SJCRH30 (cell line): ENCODE measurements around the gene MYBPC1. TPM values are rescaled to one million over a fixed set of nuclear protein-coding genes. Genes with fewer than 3 reads are reported as not detected.
"Not testable (repeated sequence)": the region's sequence is repeated elsewhere in the genome, so short reads cannot be mapped to it uniquely, and the experiment has no call there.

Experiments
- DNase-seq, 2 experiments: peaks; one replicate each; pipeline ENCODE4 v3.0.0-alpha.2; 2015 to 2020
- H3K27ac ChIP-seq: fragments of 250-450 bp; sonication (Bioruptor Pico); 2 replicates; pipeline ENCODE4 v1.5.1; 2020; ENCODE audit warnings: mild to moderate bottlenecking, moderate library complexity
- H3K27me3 ChIP-seq: fragments of 250-450 bp; sonication (Bioruptor Pico); 2 replicates; pipeline ENCODE4 v1.5.1; 2020; ENCODE audit warnings: mild to moderate bottlenecking, moderate library complexity
- H3K36me3 ChIP-seq: fragments of 250-450 bp; sonication (Bioruptor Pico); 2 replicates; pipeline ENCODE4 v1.5.1; 2020; ENCODE audit warnings: mild to moderate bottlenecking, moderate library complexity
- H3K4me1 ChIP-seq: fragments of 250-450 bp; sonication (Bioruptor Pico); 2 replicates; pipeline ENCODE4 v1.5.1; 2020; ENCODE audit warnings: mild to moderate bottlenecking, moderate library complexity
- H3K4me3 ChIP-seq: fragments of 250-450 bp; sonication (Bioruptor Pico); 2 replicates; pipeline ENCODE4 v1.5.1; 2020; ENCODE audit warnings: mild to moderate bottlenecking, moderate library complexity
- H3K9me3 ChIP-seq: fragments of 250-450 bp; sonication (Bioruptor Pico); replicated peaks from 2 replicates; pipeline ENCODE4 v1.5.1; 2020; ENCODE audit warnings: mild to moderate bottlenecking, moderate library complexity
- total RNA-seq: library from RNA; depleted of rRNA; stranded (reverse); fragments of >200 nt; shearing (Covaris generic); gene quantifications from 2 replicates; pipeline ENCODE4 v1.2.3, GENCODE V29; 2014

MYBPC1 gene
- total RNA-seq, 1 experiment from 2014 or later = not detected

DNA sequence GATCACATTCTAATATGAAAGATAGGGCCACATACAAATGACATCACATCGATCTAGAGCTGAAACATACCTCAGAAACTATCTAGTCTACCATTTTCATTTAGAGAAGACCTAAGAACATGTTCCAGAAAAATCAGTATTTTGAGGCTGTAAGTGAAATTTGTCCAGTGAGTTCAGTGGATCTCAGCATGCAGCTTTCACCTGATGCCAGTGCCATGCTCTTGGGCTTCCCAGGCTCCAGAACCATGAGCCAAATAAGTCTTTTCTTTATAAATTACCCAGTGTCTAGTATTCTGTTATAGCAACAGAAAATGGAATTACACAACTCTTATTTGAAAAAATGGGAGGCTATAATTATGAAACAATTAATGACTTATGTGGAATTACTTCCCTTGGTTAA, 111.6 kb downstream of the MYBPC1 start:
- no peaks in the 10 kb centered on the region for H3K4me1 ChIP-seq
- no peak overlapping the region for H3K27ac ChIP-seq
- H3K4me3 ChIP-seq = no peak overlapping the region
- H3K36me3 ChIP-seq = no peaks in the 10 kb centered on the region
- H3K27me3 ChIP-seq = no peaks in the 10 kb centered on the region
- DNase-seq = no peak
- no peaks in the 10 kb centered on the region for H3K9me3 ChIP-seq

DNA sequence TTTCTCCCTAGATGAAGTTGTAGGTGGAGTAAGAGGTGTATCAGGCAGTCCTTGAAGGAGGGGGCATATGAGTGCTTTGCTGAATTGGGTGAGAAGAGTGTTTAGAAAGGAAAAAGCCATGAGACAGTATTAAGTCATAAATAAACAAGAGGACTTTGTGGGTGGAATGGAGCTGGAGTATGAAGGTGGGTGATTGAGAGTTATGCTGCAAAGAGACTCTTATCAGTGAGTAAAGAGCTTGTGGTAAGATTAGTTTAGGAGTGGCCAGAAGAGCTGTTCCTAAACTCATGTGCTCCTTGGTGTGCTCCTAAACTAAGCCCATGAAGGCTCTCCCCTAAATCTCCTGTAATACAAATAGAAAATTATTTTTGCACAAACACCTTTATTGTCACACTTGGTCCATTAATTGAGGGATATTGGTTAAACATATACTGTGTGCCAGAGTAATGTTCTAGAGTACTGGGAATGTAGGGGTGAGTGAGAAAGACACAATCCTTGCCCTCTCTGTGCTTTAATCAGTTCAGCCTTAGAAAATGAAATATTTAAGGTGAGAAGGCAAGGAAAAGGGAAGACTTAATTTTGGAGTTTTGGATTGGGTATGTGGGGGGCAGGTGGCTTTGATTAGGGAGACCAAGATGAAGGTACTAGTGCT, 112.5 kb downstream of the MYBPC1 start:
- Histone ChIP-seq H3K27me3 (no peaks in the 10 kb centered on the region), H3K27ac (no peak overlapping the region), H3K4me3 (no peak overlapping the region), H3K36me3 (no peaks in the 10 kb centered on the region), H3K9me3 (no peaks in the 10 kb centered on the region), H3K4me1 (no peaks in the 10 kb centered on the region)
- no peak for DNase-seq

- H3K27ac ChIP-seq = no peak overlapping the region
- H3K36me3 ChIP-seq = no peaks in the 10 kb centered on the region; the same call in 1 of the 2 replicates
- no peaks in the 10 kb centered on the region for H3K27me3 ChIP-seq
- no peak overlapping the region for H3K4me3 ChIP-seq
- H3K9me3 ChIP-seq = no peaks in the 10 kb centered on the region
- no peaks in the 10 kb centered on the region for H3K4me1 ChIP-seq
- no peak for DNase-seq
Observed at GRCh38 chr12:101710288-101710687, 115.5 kb downstream of the MYBPC1 start.

- no peak for DNase-seq
- no peak overlapping the region for H3K4me3 ChIP-seq
- no peak overlapping the region for H3K27ac ChIP-seq
- no peaks in the 10 kb centered on the region for H3K27me3 ChIP-seq
- H3K36me3 ChIP-seq = no peaks in the 10 kb centered on the region; the same call in 1 of the 2 replicates
- no peaks in the 10 kb centered on the region for H3K9me3 ChIP-seq
- no peaks in the 10 kb centered on the region for H3K4me1 ChIP-seq
Observed at GRCh38 chr12:101713059-101713682, 118.4 kb downstream of the MYBPC1 start.

DNA sequence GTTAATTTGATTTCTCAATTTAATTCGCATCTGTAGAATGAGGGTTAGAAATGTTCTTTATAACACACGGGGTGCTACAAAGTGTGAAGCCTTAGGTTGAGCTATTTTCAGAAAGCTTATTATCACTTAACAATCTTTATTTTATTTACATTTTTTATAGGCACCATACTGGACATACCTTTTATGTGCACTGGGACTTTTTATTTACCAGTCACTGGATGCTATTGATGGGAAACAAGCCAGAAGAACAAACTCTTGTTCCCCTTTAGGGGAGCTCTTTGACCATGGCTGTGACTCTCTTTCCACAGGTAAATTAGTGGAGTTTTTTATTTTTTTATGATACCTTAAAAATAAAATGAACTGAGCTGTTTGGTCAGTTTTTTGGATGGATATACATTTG, 119.2 kb downstream of the MYBPC1 start:
- Histone ChIP-seq H3K27ac (no peak overlapping the region), H3K4me1 (no peaks in the 10 kb centered on the region), H3K36me3 (no peaks in the 10 kb centered on the region; the same call in 1 of the 2 replicates), H3K9me3 (no peaks in the 10 kb centered on the region), H3K27me3 (no peaks in the 10 kb centered on the region), H3K4me3 (no peak overlapping the region)
- no peak for DNase-seq

- no peaks in the 10 kb centered on the region; the same call in 1 of the 2 replicates for H3K36me3 ChIP-seq
- H3K4me1 ChIP-seq = no peaks in the 10 kb centered on the region
- no peaks in the 10 kb centered on the region for H3K27me3 ChIP-seq
- DNase-seq = no peak
- H3K27ac ChIP-seq = no peak overlapping the region
- no peak overlapping the region for H3K4me3 ChIP-seq
- no peaks in the 10 kb centered on the region for H3K9me3 ChIP-seq
Observed at GRCh38 chr12:101714877-101715444, 120.2 kb downstream of the MYBPC1 start.

DNA sequence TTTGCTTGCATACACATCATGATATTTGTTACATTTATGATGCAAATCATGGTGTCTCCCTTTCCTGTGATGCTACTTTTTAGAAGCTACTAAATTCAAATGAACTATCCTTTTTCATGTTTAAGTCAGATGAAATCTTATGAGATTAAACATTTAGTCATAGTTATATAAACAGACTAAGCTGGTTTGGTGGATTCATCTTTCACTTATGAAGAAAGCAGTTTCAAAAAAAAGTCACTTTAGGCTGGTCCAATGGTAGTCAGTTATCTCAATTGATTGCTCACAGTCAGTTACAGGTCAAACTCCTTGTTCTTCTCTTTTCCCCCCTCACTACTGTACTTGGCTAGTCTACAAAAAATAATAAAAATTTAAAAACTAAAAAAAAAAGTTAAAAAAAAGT, 124.8 kb downstream of the MYBPC1 start:
- H3K4me3 ChIP-seq = no peak overlapping the region
- DNase-seq = no peak

GRCh38 chr12:101720118-101720517, 125.3 kb downstream of the MYBPC1 start:
- DNase-seq = no peak
- Histone ChIP-seq H3K9me3 (no peaks in the 10 kb centered on the region), H3K4me1 (no peaks in the 10 kb centered on the region), H3K4me3 (no peak overlapping the region), H3K27me3 (no peaks in the 10 kb centered on the region), H3K27ac (no peak overlapping the region), H3K36me3 (peaks cover 3% of the 10 kb centered on the region; the same call in 1 of the 2 replicates)

More for the DNA sequence above, 124.8 kb downstream of the MYBPC1 start:
- no peak overlapping the region for H3K27ac ChIP-seq
- peaks cover 2% of the 10 kb centered on the region; the same call in 1 of the 2 replicates for H3K36me3 ChIP-seq
- H3K9me3 ChIP-seq = no peaks in the 10 kb centered on the region
- no peaks in the 10 kb centered on the region for H3K4me1 ChIP-seq
- H3K27me3 ChIP-seq = no peaks in the 10 kb centered on the region

- Histone ChIP-seq H3K4me1 (no peaks in the 10 kb centered on the region), H3K36me3 (peaks cover 3% of the 10 kb centered on the region; the same call in 1 of the 2 replicates), H3K9me3 (no peaks in the 10 kb centered on the region), H3K27ac (no peak overlapping the region), H3K4me3 (no peak overlapping the region), H3K27me3 (no peaks in the 10 kb centered on the region)
- no peak for DNase-seq
Observed at GRCh38 chr12:101722392-101722791, 127.6 kb downstream of the MYBPC1 start.

DNA sequence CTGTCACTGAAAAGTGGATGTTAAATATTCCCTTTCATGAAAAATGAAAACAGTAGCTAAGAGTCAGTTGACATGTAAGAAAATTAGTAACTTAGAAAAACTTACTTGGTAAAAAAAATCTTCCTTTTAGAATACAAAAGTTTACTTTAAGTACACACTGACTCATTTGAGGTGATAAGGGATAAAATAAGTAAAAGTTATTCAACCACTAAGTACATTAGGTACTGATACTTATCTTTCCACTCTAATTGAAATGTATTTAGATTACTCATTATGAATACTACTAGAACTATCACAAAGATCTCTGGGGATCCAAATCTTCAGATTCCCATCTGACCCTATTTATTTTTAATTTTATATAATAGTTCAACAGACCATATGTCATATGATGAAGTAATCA, 132.3 kb downstream of the MYBPC1 start:
- peaks cover 3% of the 10 kb centered on the region; the same call in 1 of the 2 replicates for H3K36me3 ChIP-seq
- no peak overlapping the region for H3K4me3 ChIP-seq
- no peak for DNase-seq
- H3K27me3 ChIP-seq = no peaks in the 10 kb centered on the region
- no peak overlapping the region for H3K27ac ChIP-seq
- H3K4me1 ChIP-seq = no peaks in the 10 kb centered on the region
- H3K9me3 ChIP-seq = no peaks in the 10 kb centered on the region

GRCh38 chr12:101729842-101730241, 135.1 kb downstream of the MYBPC1 start:
- H3K4me3 ChIP-seq = no peak overlapping the region
- no peaks in the 10 kb centered on the region for H3K4me1 ChIP-seq
- no peaks in the 10 kb centered on the region for H3K27me3 ChIP-seq
- no peaks in the 10 kb centered on the region for H3K9me3 ChIP-seq
- H3K36me3 ChIP-seq = no peaks in the 10 kb centered on the region; the same call in 1 of the 2 replicates
- DNase-seq = no peak
- no peak overlapping the region for H3K27ac ChIP-seq

DNA sequence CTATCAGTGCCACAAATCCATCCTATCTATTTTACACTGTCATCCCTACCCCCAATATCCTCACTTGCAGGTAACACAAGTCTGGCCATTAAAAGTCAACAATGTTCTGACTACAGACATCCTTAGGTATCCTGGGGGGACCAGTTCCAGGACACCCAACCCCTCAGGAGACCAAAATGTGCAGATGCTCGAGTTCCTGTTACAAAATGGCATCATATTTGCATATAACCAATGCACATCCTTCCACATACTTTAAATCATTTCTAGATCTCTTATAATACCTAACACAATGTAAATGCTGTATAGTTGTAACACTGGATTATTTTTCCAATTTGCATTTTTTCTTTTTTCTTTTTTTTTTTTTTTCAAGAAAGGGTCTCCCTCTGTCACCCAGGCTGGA, 137.5 kb downstream of the MYBPC1 start:
- H3K4me3 ChIP-seq = no peak overlapping the region
- no peaks in the 10 kb centered on the region for H3K27me3 ChIP-seq
- no peak overlapping the region for H3K27ac ChIP-seq
- H3K4me1 ChIP-seq = no peaks in the 10 kb centered on the region
- no peak for DNase-seq
- no peaks in the 10 kb centered on the region for H3K36me3 ChIP-seq
- no peaks in the 10 kb centered on the region for H3K9me3 ChIP-seq

DNA sequence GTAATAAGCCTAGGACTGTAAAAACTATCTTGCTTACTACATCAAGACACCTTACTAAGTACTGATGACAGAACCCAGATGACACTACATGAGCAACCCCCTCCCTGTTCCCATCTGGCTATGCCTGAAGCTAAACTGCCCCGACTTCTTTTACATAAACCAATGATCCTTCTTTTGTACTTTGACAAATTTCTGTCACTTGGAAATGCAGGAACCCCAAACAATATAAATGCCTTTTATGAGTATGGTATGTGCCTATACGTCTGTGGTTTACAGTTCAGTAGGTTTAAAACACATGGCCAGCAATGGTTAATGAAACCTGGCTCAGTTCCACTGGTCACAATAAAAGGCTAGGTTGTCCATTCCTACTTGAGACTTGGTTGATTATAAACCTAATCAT, 138.4 kb downstream of the MYBPC1 start:
- Histone ChIP-seq H3K4me3 (no peak overlapping the region), H3K4me1 (no peaks in the 10 kb centered on the region)

GRCh38 chr12:101734482-101734881, 139.7 kb downstream of the MYBPC1 start:
- H3K4me1 ChIP-seq, H3K9me3 ChIP-seq, DNase-seq, H3K36me3 ChIP-seq, H3K4me3 ChIP-seq, H3K27me3 ChIP-seq, H3K27ac ChIP-seq: not testable (repeated sequence)

More for the DNA sequence above, 138.4 kb downstream of the MYBPC1 start:
- no peak for DNase-seq
- H3K9me3 ChIP-seq = no peaks in the 10 kb centered on the region
- no peak overlapping the region for H3K27ac ChIP-seq
- H3K27me3 ChIP-seq = no peaks in the 10 kb centered on the region
- no peaks in the 10 kb centered on the region for H3K36me3 ChIP-seq
